Chondrocyte (in vitro differentiated cells): Measurements from ENCODE around the gene SCN2A. TPM values are rescaled to one million over a fixed set of nuclear protein-coding genes. Genes with fewer than 3 reads are reported as not detected.

Source experiments
- DNase-seq: peaks from one replicate; pipeline ENCODE4 v3.0.0; 2021; ENCODE audit warnings: mixed read lengths, low spot score
- H3K27ac Mint-ChIP-seq: one replicate; pipeline ENCODE4 v1.8.0; 2021; ENCODE audit warnings: mild to moderate bottlenecking, moderate library complexity, mixed read lengths; ENCODE audit not compliant: unreplicated experiment
- H3K27me3 Mint-ChIP-seq: 2 replicates; pipeline ENCODE4 v1.8.0; 2021; ENCODE audit warnings: low read depth, mixed read lengths
- H3K36me3 Mint-ChIP-seq: 2 replicates; pipeline ENCODE4 v1.8.0; 2021; ENCODE audit warnings: low read depth, mixed read lengths
- H3K4me1 Mint-ChIP-seq: 2 replicates; pipeline ENCODE4 v1.8.0; 2021; ENCODE audit warnings: low read depth, mild to moderate bottlenecking, mixed read lengths
- H3K4me3 Mint-ChIP-seq: one replicate; pipeline ENCODE4 v1.8.0; 2021; ENCODE audit warnings: mild to moderate bottlenecking, moderate library complexity, mixed read lengths; ENCODE audit not compliant: unreplicated experiment
- H3K9me3 Mint-ChIP-seq: 2 replicates; pipeline ENCODE4 v1.8.0; 2021; ENCODE audit warnings: low read depth, mixed read lengths
- total RNA-seq: library from RNA; stranded (reverse); gene quantifications from 3 replicates; pipeline ENCODE4 v1.2.1, GENCODE V29; 2021
- TF ChIP-seq, protein P1 (sequence below): fragments of 200-600 bp; sonication (generic); IDR thresholded peaks from 2 replicates; pipeline ENCODE4 v1.5.0; 2021; ENCODE audit warnings: antibody characterized with exemption, mild to moderate bottlenecking, moderate library complexity

SCN2A gene
- total RNA-seq, 1 donor from 2014 or later: 1.8 TPM

DNA sequence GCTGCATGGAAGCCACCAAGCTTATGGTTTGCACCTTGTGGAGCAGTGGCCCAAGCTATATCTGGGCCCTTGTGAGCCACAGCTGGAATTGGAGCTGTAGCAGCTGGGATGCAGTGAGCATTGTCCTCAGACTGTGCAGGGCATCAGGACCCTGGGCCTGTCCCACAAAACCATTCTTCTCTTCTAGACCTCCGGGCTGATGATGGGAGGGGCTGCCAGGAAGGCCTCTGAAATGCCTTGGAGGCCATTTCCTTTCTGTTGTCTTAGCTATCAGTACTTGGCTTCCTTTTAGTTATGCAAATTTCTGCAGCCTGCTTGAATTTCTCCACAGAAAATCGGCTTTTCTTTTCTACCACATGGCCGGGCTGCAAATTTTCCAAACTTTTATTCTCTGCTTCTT is 183.9 kb downstream of the SCN2A start:
- Mint-ChIP-seq H3K9me3 (peaks cover 7% of the 10 kb centered on the region), H3K27ac (no peak overlapping the region), H3K36me3 (no peaks in the 10 kb centered on the region), H3K4me1 (peaks cover 3% of the 10 kb centered on the region), H3K27me3 (no peaks in the 10 kb centered on the region), H3K4me3 (no peak overlapping the region)
- TF ChIP-seq, protein P1, sequence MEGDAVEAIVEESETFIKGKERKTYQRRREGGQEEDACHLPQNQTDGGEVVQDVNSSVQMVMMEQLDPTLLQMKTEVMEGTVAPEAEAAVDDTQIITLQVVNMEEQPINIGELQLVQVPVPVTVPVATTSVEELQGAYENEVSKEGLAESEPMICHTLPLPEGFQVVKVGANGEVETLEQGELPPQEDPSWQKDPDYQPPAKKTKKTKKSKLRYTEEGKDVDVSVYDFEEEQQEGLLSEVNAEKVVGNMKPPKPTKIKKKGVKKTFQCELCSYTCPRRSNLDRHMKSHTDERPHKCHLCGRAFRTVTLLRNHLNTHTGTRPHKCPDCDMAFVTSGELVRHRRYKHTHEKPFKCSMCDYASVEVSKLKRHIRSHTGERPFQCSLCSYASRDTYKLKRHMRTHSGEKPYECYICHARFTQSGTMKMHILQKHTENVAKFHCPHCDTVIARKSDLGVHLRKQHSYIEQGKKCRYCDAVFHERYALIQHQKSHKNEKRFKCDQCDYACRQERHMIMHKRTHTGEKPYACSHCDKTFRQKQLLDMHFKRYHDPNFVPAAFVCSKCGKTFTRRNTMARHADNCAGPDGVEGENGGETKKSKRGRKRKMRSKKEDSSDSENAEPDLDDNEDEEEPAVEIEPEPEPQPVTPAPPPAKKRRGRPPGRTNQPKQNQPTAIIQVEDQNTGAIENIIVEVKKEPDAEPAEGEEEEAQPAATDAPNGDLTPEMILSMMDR: no peak
- DNase-seq: no peak

DNA sequence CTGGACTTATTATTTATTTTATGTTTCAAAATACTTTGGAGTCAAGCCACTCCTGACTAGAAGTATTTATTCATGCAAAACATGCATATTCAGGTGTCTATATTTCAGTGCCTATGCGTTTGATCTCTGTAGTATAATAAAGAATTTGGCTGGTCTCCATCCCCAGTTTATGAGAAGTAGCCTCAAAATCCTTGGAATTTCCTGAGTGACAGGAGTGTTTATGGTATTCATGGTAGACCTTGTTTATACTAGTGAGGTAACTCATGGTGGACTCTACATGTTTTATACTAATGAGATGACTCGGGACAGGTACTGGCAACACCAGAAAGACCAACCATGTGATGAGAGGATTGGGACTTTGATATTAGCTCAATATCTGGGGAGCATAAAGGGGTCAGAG is 186.3 kb downstream of the SCN2A start:
- H3K27ac Mint-ChIP-seq: no peak overlapping the region
- no peak overlapping the region for H3K4me3 Mint-ChIP-seq
- H3K36me3 Mint-ChIP-seq: no peaks in the 10 kb centered on the region
- DNase-seq: no peak
- TF ChIP-seq, protein P1: no peak
- no peaks in the 10 kb centered on the region for H3K27me3 Mint-ChIP-seq
- peaks cover 9% of the 10 kb centered on the region for H3K4me1 Mint-ChIP-seq
- peaks cover 7% of the 10 kb centered on the region for H3K9me3 Mint-ChIP-seq

DNA sequence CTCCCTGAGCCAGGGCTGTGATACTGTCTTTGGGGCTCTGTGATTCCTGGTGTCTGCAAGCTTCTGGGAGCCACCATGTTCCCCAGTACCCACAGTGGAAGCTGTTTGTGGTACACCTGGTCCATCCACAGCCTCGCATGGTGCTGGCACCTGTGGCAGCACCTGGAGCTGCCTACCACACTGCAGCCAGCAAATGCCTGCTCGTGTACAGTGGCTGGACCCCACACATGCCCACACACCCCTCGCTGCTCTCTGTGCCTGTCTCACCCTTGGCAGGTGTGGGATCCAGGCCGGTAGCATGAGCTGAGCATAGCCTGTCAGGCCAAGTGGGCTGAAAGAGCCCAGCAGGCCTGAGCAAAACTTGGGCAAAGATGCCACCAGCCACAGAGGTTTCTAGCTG is 188.5 kb downstream of the SCN2A start:
- H3K27me3 Mint-ChIP-seq: no peaks in the 10 kb centered on the region
- no peaks in the 10 kb centered on the region for H3K36me3 Mint-ChIP-seq
- H3K9me3 Mint-ChIP-seq: peaks cover 5% of the 10 kb centered on the region
- H3K4me1 Mint-ChIP-seq: peaks cover 9% of the 10 kb centered on the region
- no peak overlapping the region for H3K4me3 Mint-ChIP-seq
- H3K27ac Mint-ChIP-seq: no peak overlapping the region
- TF ChIP-seq, protein P1: no peak
- DNase-seq: no peak

DNA sequence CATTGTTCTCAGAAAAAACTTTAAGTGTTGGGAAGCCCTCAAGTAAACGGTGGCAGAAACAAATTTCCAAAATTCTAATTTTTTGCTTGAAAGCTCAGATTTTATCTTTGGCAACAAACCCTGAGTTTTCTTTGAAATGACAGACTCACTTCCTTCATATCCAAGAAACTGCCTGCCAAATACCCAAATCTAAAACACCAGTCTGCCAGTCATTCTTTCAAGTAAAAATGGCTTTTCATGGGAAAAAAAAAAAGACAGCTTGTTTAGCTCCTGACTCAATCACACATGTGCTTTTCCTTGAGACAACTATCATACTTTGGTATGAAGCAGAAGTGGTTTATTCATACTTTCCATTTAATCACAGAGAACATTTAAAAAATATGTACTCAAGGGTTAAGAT is 189.7 kb downstream of the SCN2A start:
- no peak overlapping the region for H3K4me3 Mint-ChIP-seq
- TF ChIP-seq, protein P1: no peak
- no peak overlapping the region for H3K27ac Mint-ChIP-seq
- H3K27me3 Mint-ChIP-seq: no peaks in the 10 kb centered on the region
- peaks cover 9% of the 10 kb centered on the region for H3K4me1 Mint-ChIP-seq
- no peaks in the 10 kb centered on the region for H3K9me3 Mint-ChIP-seq
- no peaks in the 10 kb centered on the region for H3K36me3 Mint-ChIP-seq
- DNase-seq: no peak

DNA sequence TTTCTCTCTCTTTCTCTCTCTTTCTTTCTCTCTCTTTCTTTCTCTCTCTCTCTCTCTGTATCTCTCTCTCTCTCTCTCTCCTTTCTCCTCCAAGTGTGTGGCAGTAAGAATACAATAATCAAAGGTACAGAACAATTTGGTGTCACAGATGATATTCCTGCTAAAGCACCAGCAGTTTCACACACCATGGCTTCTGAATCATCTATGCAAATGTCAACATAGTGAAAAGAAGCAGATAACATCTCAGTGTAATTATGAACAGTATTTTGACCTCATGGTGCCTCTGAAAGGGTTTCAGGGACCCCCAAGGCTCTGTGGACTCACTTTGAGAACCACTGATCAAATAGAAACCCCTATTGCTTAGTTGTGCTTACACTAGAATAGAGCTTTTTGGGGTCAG is 191.8 kb downstream of the SCN2A start:
- no peak overlapping the region for H3K27ac Mint-ChIP-seq
- no peaks in the 10 kb centered on the region for H3K9me3 Mint-ChIP-seq
- no peak overlapping the region for H3K4me3 Mint-ChIP-seq
- TF ChIP-seq, protein P1: no peak
- no peak for DNase-seq
- no peaks in the 10 kb centered on the region for H3K36me3 Mint-ChIP-seq
- peaks cover 6% of the 10 kb centered on the region for H3K4me1 Mint-ChIP-seq
- no peaks in the 10 kb centered on the region for H3K27me3 Mint-ChIP-seq
